Measurements from ENCODE around the gene DBT.
A peak's percentile ranks its signal among the peaks of the same experiment; 100 is the strongest.

The DBT gene

GRCh38 chr1:100187912-100188311 is 61.7 kb downstream of the DBT start:
- no peak overlapping the region for H2BK120ac ChIP-seq (ENCODE audit: low read depth, low read length)
- H3K4ac ChIP-seq (ENCODE audit: low read depth in 1 of 2, low read length in 2 of 2) = no peak overlapping the region
- no peak overlapping the region for H4K8ac ChIP-seq (ENCODE audit: low read length)
- H3K9ac ChIP-seq (ENCODE audit: low read length) = no peak overlapping the region
- H2BK5ac ChIP-seq (ENCODE audit: low read depth, low read length, poor library complexity, severe bottlenecking) = no peak overlapping the region
- no peak overlapping the region for H3K27ac ChIP-seq (ENCODE audit: low read length, poor library complexity, severe bottlenecking)
- H2BK15ac ChIP-seq (ENCODE audit: low read depth, poor library complexity, severe bottlenecking) = no peak overlapping the region
- H3K18ac ChIP-seq (ENCODE audit: low read depth in 1 of 2, low read length in 2 of 2) = no peak overlapping the region
- no peak overlapping the region for H2AK5ac ChIP-seq (ENCODE audit: low read length, severe bottlenecking)
- H3K9me3 ChIP-seq (ENCODE audit: control insufficient read depth, low read length) = no peaks in the 10 kb centered on the region
- no peak overlapping the region for H3K4me2 ChIP-seq (ENCODE audit: low read length, poor library complexity, severe bottlenecking)
- no peak overlapping the region for H2AFZ ChIP-seq (ENCODE audit: low read depth, low read length)
- H3K27me3 ChIP-seq (ENCODE audit: control insufficient read depth in 1 of 2, insufficient read depth in 1 of 2, low read length in 2 of 2) = no peaks in the 10 kb centered on the region
- H3K79me1 ChIP-seq (replicated peaks; ENCODE audit: low read length, poor library complexity, severe bottlenecking) = no peaks in the 10 kb centered on the region
- DNase-seq = peak; percentile 6
- H3K36me3 ChIP-seq (ENCODE audit: control insufficient read depth in 1 of 2, insufficient read depth in 2 of 2, low read depth in 1 of 2, low read length in 2 of 2) = peaks cover 0 to 2% of the 10 kb centered on the region in 2 experiments
- no peak overlapping the region for H4K91ac ChIP-seq (ENCODE audit: low read length)
- peaks cover 8% of the 10 kb centered on the region for H3K4me1 ChIP-seq (ENCODE audit: control insufficient read depth, insufficient read depth, low read depth, low read length)
- no peak overlapping the region for H3K23ac ChIP-seq (ENCODE audit: low read length in 2 of 2)
- no peak overlapping the region for H3K14ac ChIP-seq (ENCODE audit: low read length in 2 of 2)
- H3K4me3 ChIP-seq (ENCODE audit: insufficient read depth in 1 of 2, low read depth in 1 of 2, low read length in 2 of 2) = no peak overlapping the region
- no peak overlapping the region for H2BK12ac ChIP-seq (ENCODE audit: low read length in 2 of 2)
- 94% methylated on average over 3 of the region's 3 CpGs for WGBS

GRCh38 chr1:100184536-100184935 is 65.1 kb downstream of the DBT start:
- WGBS = no CpG with 5 or more reads among the region's 1 CpG
- H3K4me1 ChIP-seq (ENCODE audit: control insufficient read depth, insufficient read depth, low read depth, low read length) = peaks cover 8% of the 10 kb centered on the region
- no peak overlapping the region for H2BK5ac ChIP-seq (ENCODE audit: low read depth, low read length, poor library complexity, severe bottlenecking)
- H2AFZ ChIP-seq (ENCODE audit: low read depth, low read length) = no peak overlapping the region
- no peaks in the 10 kb centered on the region for H3K79me1 ChIP-seq (replicated peaks; ENCODE audit: low read length, poor library complexity, severe bottlenecking)
- no peaks in the 10 kb centered on the region for H3K36me3 ChIP-seq (ENCODE audit: control insufficient read depth in 1 of 2, insufficient read depth in 2 of 2, low read depth in 1 of 2, low read length in 2 of 2)
- H3K9ac ChIP-seq (ENCODE audit: low read length) = no peak overlapping the region
- H4K91ac ChIP-seq (ENCODE audit: low read length) = no peak overlapping the region
- no peak overlapping the region for H3K4me3 ChIP-seq (ENCODE audit: insufficient read depth in 1 of 2, low read depth in 1 of 2, low read length in 2 of 2)
- H2AK5ac ChIP-seq (ENCODE audit: low read length, severe bottlenecking) = no peak overlapping the region
- DNase-seq = no peak
- H2BK15ac ChIP-seq (ENCODE audit: low read depth, poor library complexity, severe bottlenecking) = no peak overlapping the region
- no peak overlapping the region for H3K4ac ChIP-seq (ENCODE audit: low read depth in 1 of 2, low read length in 2 of 2)
- H3K23ac ChIP-seq (ENCODE audit: low read length in 2 of 2) = no peak overlapping the region
- H3K9me3 ChIP-seq (ENCODE audit: control insufficient read depth, low read length) = no peaks in the 10 kb centered on the region
- H3K4me2 ChIP-seq (ENCODE audit: low read length, poor library complexity, severe bottlenecking) = no peak overlapping the region
- no peak overlapping the region for H3K27ac ChIP-seq (ENCODE audit: low read length, poor library complexity, severe bottlenecking)
- H3K14ac ChIP-seq (ENCODE audit: low read length in 2 of 2) = no peak overlapping the region
- H4K8ac ChIP-seq (ENCODE audit: low read length) = no peak overlapping the region
- no peak overlapping the region for H3K18ac ChIP-seq (ENCODE audit: low read depth in 1 of 2, low read length in 2 of 2)
- no peak overlapping the region for H2BK12ac ChIP-seq (ENCODE audit: low read length in 2 of 2)
- no peak overlapping the region for H2BK120ac ChIP-seq (ENCODE audit: low read depth, low read length)
- H3K27me3 ChIP-seq (ENCODE audit: control insufficient read depth in 1 of 2, insufficient read depth in 1 of 2, low read length in 2 of 2) = no peaks in the 10 kb centered on the region

GRCh38 chr1:100183370-100183769 is 66.3 kb downstream of the DBT start:
- H4K91ac ChIP-seq (ENCODE audit: low read length) = no peak overlapping the region
- no peaks in the 10 kb centered on the region for H3K9me3 ChIP-seq (ENCODE audit: control insufficient read depth, low read length)
- no peak for DNase-seq
- H3K4me1 ChIP-seq (ENCODE audit: control insufficient read depth, insufficient read depth, low read depth, low read length) = peaks cover 4% of the 10 kb centered on the region
- no peaks in the 10 kb centered on the region for H3K27me3 ChIP-seq (ENCODE audit: control insufficient read depth in 1 of 2, insufficient read depth in 1 of 2, low read length in 2 of 2)
- H3K36me3 ChIP-seq (ENCODE audit: control insufficient read depth in 1 of 2, insufficient read depth in 2 of 2, low read depth in 1 of 2, low read length in 2 of 2) = no peaks in the 10 kb centered on the region
- no peak overlapping the region for H3K18ac ChIP-seq (ENCODE audit: low read depth in 1 of 2, low read length in 2 of 2)
- no peak overlapping the region for H3K9ac ChIP-seq (ENCODE audit: low read length)
- no peak overlapping the region for H2AFZ ChIP-seq (ENCODE audit: low read depth, low read length)
- no peak overlapping the region for H2AK5ac ChIP-seq (ENCODE audit: low read length, severe bottlenecking)
- H2BK120ac ChIP-seq (ENCODE audit: low read depth, low read length) = no peak overlapping the region
- no peak overlapping the region for H2BK15ac ChIP-seq (ENCODE audit: low read depth, poor library complexity, severe bottlenecking)
- H3K23ac ChIP-seq (ENCODE audit: low read length in 2 of 2) = no peak overlapping the region
- H3K79me1 ChIP-seq (replicated peaks; ENCODE audit: low read length, poor library complexity, severe bottlenecking) = no peaks in the 10 kb centered on the region
- no peak overlapping the region for H3K27ac ChIP-seq (ENCODE audit: low read length, poor library complexity, severe bottlenecking)
- H3K4me2 ChIP-seq (ENCODE audit: low read length, poor library complexity, severe bottlenecking) = no peak overlapping the region
- 91% methylated on average over 4 of the region's 4 CpGs for WGBS
- no peak overlapping the region for H3K14ac ChIP-seq (ENCODE audit: low read length in 2 of 2)
- H3K4ac ChIP-seq (ENCODE audit: low read depth in 1 of 2, low read length in 2 of 2) = no peak overlapping the region
- H2BK5ac ChIP-seq (ENCODE audit: low read depth, low read length, poor library complexity, severe bottlenecking) = no peak overlapping the region
- no peak overlapping the region for H2BK12ac ChIP-seq (ENCODE audit: low read length in 2 of 2)
- H4K8ac ChIP-seq (ENCODE audit: low read length) = no peak overlapping the region
- no peak overlapping the region for H3K4me3 ChIP-seq (ENCODE audit: insufficient read depth in 1 of 2, low read depth in 1 of 2, low read length in 2 of 2)

GRCh38 chr1:100178091-100178490 is 71.5 kb downstream of the DBT start, which contains the start of gene LRRC39:
Gene LRRC39, minus strand, starts transcription at chr1:100178256. Its CDS starts 9,740 bp downstream, at chr1:100168516.
- Histone ChIP-seq H3K27ac (ENCODE audit: low read length, poor library complexity, severe bottlenecking) (no peak within 1 kb of the TSS), H3K4me1 (ENCODE audit: control insufficient read depth, insufficient read depth, low read depth, low read length) (no peaks in the 10 kb centered on the region), H2BK120ac (ENCODE audit: low read depth, low read length) (no peak within 1 kb of the TSS), H2AFZ (ENCODE audit: low read depth, low read length) (no peak within 1 kb of the TSS), H3K9me3 (ENCODE audit: control insufficient read depth, low read length) (no peaks in the 10 kb centered on the region), H4K91ac (ENCODE audit: low read length) (no peak within 1 kb of the TSS), H3K79me1 (replicated peaks; ENCODE audit: low read length, poor library complexity, severe bottlenecking) (no peaks in the 10 kb centered on the region), H3K36me3 (ENCODE audit: control insufficient read depth in 1 of 2, insufficient read depth in 2 of 2, low read depth in 1 of 2, low read length in 2 of 2) (no peaks in the 10 kb centered on the region), H3K23ac (ENCODE audit: low read length in 2 of 2) (no peak within 1 kb of the TSS), H3K4ac (ENCODE audit: low read depth in 1 of 2, low read length in 2 of 2) (no peak within 1 kb of the TSS), H3K4me2 (ENCODE audit: low read length, poor library complexity, severe bottlenecking) (no peak within 1 kb of the TSS), H3K18ac (ENCODE audit: low read depth in 1 of 2, low read length in 2 of 2) (no peak within 1 kb of the TSS), H2AK5ac (ENCODE audit: low read length, severe bottlenecking) (no peak within 1 kb of the TSS), H2BK12ac (ENCODE audit: low read length in 2 of 2) (no peak within 1 kb of the TSS), H3K9ac (ENCODE audit: low read length) (no peak within 1 kb of the TSS), H2BK5ac (ENCODE audit: low read depth, low read length, poor library complexity, severe bottlenecking) (no peak within 1 kb of the TSS), H3K14ac (ENCODE audit: low read length in 2 of 2) (no peak within 1 kb of the TSS), H3K27me3 (ENCODE audit: control insufficient read depth in 1 of 2, insufficient read depth in 1 of 2, low read length in 2 of 2) (no peaks in the 10 kb centered on the region), H3K4me3 (ENCODE audit: insufficient read depth in 1 of 2, low read depth in 1 of 2, low read length in 2 of 2) (no peak within 1 kb of the TSS), H2BK15ac (ENCODE audit: low read depth, poor library complexity, severe bottlenecking) (no peak within 1 kb of the TSS), H4K8ac (ENCODE audit: low read length) (no peak within 1 kb of the TSS)
- 79% methylated on average over 4 of the region's 5 CpGs for WGBS
- DNase-seq = no peak
